Measurements from ENCODE around the gene COQ8A.

Gene COQ8A

GRCh38 chr1:227033880-227034279 is 93.8 kb downstream of the COQ8A start:
- DNase-seq = no peak

- DNase-seq = no peak
These were observed 95.2 kb downstream of the COQ8A start for GRCh38 chr1:227035316-227035715.

GRCh38 chr1:227037121-227037520 is 97.0 kb downstream of the COQ8A start:
- no peak for DNase-seq
